GM10847 (cell line): ENCODE results near the gene THOC1.

Experiments
- POLR2A ChIP-seq: IDR thresholded peaks from 2 replicates; pipeline ENCODE4 v1.6.1; 2011; ENCODE audit not compliant: insufficient read length; ENCODE audit errors: extremely low read depth

The THOC1 gene

GRCh38 chr18:293536-293935 lies 25.7 kb upstream of the THOC1 start:
- no peak for TF ChIP-seq POLR2A

GRCh38 chr18:292271-292670 lies 24.4 kb upstream of the THOC1 start:
- no peak for TF ChIP-seq POLR2A

- TF ChIP-seq POLR2A, result no peak
Measured at GRCh38 chr18:289026-289425, 21.2 kb upstream of the THOC1 start.

- TF ChIP-seq POLR2A, result no peak
Measured at GRCh38 chr18:286515-287310, 18.9 kb upstream of the THOC1 start.

- TF ChIP-seq POLR2A, result no peak
Measured at GRCh38 chr18:285817-286216, 18.0 kb upstream of the THOC1 start.

- no peak for TF ChIP-seq POLR2A
Measured at GRCh38 chr18:275486-275885, 7.6 kb upstream of the THOC1 start.

GRCh38 chr18:274313-274712 lies 6.5 kb upstream of the THOC1 start:
- no peak for TF ChIP-seq POLR2A

GRCh38 chr18:273525-273924 lies 5.7 kb upstream of the THOC1 start:
- no peak for TF ChIP-seq POLR2A

- TF ChIP-seq POLR2A, result no peak
Measured at GRCh38 chr18:272650-273049, 4.8 kb upstream of the THOC1 start.

- no peak for TF ChIP-seq POLR2A
Measured at GRCh38 chr18:269480-270095, 1.7 kb upstream of the THOC1 start.

GRCh38 chr18:267380-267687 lies 513 bp downstream of the THOC1 start:
- TF ChIP-seq POLR2A, result no peak

- TF ChIP-seq POLR2A, result no peak
Measured at GRCh38 chr18:261398-262073, 6.3 kb downstream of the THOC1 start.

GRCh38 chr18:260547-260946 lies 7.3 kb downstream of the THOC1 start:
- TF ChIP-seq POLR2A, result no peak

GRCh38 chr18:255171-255570 lies 12.7 kb downstream of the THOC1 start:
- no peak for TF ChIP-seq POLR2A

GRCh38 chr18:253121-253520 lies 14.7 kb downstream of the THOC1 start:
- TF ChIP-seq POLR2A, result no peak

- no peak for TF ChIP-seq POLR2A
Measured at GRCh38 chr18:251572-251971, 16.3 kb downstream of the THOC1 start.
